Measurements from ENCODE around the gene ETNK1.
"Not testable (repeated sequence)": the region's sequence is repeated elsewhere in the genome, so short reads cannot be mapped to it uniquely, and the experiment has no call there.

ETNK1 gene, protein sequence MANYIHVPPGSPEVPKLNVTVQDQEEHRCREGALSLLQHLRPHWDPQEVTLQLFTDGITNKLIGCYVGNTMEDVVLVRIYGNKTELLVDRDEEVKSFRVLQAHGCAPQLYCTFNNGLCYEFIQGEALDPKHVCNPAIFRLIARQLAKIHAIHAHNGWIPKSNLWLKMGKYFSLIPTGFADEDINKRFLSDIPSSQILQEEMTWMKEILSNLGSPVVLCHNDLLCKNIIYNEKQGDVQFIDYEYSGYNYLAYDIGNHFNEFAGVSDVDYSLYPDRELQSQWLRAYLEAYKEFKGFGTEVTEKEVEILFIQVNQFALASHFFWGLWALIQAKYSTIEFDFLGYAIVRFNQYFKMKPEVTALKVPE

DNA sequence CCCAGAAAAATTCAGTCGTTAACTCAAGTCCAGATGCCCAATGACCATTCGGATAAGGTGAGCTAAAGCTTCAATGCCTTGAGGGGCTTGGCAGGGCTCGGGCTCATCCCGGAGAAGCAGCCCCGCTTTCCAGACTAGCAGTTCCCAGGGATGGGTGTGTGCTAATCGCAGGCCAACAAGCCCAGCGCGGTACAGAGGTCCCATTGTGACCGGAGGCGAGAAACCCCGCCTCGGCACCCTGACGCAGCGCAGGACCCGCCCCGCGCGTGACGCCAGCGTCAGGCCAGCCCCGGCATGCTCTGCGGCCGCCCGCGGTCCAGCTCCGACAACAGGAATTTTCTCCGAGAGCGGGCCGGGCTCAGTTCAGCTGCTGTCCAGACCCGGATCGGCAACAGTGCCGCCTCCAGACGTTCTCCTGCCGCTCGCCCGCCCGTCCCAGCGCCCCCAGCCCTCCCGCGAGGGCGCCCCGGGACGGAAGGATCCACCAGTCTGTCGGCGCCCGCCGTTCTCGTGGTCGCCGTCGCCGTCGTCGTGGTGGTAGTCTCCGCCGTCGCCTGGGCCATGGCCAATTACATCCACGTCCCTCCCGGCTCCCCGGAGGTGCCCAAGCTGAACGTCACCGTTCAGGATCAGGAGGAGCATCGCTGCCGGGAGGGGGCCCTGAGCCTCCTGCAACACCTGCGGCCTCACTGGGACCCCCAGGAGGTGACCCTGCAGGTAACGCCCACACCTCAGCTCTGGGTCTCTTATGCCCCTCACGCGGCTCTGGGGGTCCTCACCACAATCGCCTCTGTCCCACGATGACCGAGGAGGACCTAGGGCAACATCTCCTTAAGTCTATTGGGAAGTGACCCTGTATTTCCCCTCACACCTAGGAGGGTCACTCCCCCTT, at the start of gene ETNK1:
Gene ETNK1, plus strand, starts transcription at position 302 of the 892 bp plus-strand sequence. Its CDS starts 260 bp downstream, at position 562.
- peak; percentile 67 for DNase-seq (ENCODE audit: low read depth, low spot score)

DNA sequence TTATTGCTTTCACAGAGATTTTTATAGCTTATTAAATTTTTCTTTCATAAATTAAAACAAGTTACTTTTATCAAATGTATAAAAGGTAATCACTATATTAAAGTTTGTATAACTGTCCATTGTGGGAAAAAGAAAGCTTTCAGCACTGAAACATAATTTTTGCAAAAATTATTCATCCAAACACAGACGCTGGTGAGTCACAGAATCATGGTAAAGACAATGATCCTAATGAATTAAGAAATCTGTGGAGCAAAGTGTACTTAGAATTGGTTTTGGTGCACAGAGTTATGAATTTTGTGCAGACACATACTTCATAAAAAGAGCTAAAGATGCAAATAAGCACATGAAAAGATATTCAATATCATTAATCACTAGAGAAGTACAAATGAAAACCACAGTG, 48.9 kb upstream of the ETNK1 start:
- no peak for DNase-seq (ENCODE audit: low read depth, low spot score)

DNA sequence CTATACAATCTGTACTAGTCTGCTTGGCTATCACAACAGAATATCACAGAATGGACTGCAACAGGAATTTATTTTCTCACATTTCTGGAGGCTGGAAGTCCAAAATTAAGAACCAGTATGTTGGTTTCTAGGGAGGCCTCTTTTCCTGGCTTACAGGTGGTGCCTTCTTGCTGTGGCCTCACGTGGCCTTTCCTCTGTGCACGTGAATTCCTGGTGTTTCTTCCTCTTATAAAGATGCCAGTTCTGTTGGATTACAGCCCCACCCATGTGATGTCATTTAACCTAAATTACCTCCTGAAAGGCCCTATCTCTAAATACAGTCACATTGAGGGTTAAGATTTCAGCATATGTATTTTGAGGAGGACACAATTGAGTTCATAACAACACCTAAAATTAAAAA, 48.5 kb upstream of the ETNK1 start:
- no peak for DNase-seq (ENCODE audit: low read depth, low spot score)

DNA sequence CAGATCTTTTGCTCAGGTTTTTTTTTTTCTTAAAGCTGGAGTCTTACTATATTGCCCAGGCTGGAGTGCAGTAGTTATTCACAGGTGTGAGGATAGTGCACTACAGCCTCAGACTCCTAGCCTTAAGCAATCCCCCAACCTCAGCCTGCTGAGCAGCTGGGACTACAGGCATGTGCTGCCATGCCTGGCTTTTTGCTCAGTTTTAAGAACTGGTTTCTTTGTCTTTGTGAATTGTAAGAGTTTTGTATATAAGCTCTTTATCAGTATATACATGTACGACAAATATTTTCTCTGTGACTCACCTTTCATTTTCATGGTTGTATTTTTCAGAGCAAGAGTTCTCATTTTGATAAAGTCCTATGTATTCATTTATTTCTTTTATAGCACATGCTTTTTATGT, 47.3 kb upstream of the ETNK1 start:
- no peak for DNase-seq (ENCODE audit: low read depth, low spot score)

DNA sequence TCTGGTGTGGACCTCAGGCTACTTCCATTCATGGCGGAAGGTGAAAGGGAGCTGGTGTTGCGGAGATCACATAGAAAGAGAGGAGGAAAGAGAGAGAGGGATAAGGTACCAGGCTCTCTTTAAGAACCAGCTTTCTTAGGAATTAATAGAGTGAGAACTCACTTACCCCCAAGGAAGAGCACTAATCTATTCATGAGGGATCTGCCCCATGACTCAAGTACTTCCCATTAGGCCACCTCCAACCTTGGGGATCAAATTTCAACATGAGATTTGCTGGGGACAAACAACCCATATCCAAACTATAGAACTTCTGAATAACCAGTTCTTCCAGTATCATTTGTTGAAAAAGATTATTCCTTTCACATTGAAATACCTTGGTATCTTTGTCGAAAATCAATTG, 46.6 kb upstream of the ETNK1 start:
- no peak for DNase-seq (ENCODE audit: low read depth, low spot score)

DNA sequence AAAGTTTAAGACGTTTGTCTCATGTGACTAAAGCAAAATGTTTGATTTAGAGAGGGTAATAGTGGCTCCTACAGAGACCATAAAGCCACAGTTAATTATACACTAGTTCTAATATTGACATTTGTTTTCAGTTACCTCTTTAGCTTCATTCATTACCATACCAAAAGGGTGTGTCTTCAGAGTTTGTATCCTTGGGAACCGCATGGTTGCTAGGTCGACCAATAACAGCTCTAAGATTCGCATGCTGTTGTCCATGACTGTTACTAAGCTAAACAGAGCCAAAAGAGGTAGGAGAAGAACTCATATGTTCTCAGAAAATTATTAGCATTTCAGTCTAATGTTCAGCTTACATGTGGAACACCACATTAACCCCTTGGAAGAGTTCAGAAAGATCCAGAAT, 36.2 kb upstream of the ETNK1 start:
- DNase-seq (ENCODE audit: low read depth, low spot score): no peak

DNA sequence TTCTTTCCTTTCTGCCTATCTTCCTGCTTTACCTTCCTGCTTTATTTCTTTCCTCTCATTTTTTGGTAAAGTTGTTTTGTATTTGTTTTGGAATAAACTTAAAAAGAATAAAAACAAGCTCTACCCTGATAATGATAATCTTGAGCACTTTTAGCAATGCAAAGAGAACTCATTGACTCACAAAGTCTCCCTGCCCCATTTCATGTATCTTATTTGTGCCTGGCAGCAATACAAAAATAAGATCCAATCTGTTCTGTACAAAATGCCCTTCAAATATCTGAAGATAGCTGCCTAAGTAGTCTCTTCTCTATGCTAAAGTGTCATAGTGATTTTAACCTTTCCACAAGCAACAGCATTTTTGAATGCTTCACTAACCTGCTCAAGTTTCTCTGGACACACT, 31.1 kb upstream of the ETNK1 start:
- no peak for DNase-seq (ENCODE audit: low read depth, low spot score)

DNA sequence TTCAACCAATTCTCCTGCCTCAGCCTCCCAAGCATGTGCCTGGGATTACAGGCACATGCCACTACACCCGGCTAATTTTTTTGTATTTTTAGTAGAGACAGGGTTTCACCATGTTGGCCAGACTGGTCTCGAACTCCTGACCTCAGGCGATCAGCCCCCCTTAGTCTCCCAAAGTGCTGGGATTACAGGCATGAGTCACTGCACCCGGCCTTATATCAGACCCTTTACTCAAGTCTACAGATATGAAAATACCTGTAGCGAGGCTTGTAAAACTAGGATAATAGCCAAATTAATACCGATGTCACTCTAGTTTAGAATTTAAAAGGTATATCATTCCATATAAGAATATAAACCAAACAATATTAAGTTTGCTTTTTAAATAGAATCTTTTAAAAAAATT, 27.4 kb upstream of the ETNK1 start:
- DNase-seq (ENCODE audit: low read depth, low spot score): not testable (repeated sequence)

DNA sequence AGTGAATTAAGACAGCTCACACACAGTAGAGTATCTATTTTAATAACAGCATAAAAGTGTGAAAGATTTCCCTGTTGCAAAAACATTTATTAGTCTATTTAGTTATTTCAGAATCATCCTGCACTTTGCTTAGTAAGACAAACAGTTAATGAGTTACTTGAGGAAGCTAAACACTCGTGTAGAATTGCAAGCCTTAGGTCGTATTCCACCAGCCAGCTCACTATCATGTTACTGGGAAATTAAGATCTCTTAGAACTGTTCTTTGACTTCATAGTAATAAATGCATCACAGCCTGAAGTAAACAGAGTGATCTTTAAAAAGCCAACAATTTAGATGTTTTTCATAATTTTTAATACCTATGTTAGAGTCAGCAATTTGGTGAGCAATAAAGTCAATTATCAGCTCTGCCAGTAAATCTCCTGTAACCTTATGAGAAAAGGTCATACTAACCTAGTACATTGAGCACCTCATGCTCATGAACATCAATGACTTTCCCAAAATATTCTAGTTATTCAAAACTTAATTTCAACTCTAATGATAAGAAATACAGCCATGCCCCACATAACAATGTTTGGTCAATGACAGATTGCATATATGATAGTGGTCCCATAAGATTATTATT, 26.7 kb upstream of the ETNK1 start:
- DNase-seq (ENCODE audit: low read depth, low spot score): no peak

DNA sequence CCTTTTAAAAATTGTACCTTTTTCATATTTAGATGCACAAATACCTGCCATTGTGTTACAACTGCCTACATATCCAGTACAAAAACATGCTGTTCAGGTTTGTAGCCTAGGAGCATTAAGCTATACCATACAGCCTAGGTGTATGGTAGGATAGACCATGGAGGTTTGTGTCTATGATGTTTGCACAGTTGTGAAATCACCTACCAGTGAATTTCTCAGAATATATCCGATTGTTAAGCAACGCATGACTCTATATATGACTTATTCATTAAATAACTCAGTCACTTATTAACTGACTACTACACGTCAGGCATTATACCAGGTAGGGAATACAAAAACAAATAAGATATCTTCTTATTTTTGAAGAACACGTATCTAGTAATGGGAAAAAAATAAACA, 26.2 kb upstream of the ETNK1 start:
- no peak for DNase-seq (ENCODE audit: low read depth, low spot score)

DNA sequence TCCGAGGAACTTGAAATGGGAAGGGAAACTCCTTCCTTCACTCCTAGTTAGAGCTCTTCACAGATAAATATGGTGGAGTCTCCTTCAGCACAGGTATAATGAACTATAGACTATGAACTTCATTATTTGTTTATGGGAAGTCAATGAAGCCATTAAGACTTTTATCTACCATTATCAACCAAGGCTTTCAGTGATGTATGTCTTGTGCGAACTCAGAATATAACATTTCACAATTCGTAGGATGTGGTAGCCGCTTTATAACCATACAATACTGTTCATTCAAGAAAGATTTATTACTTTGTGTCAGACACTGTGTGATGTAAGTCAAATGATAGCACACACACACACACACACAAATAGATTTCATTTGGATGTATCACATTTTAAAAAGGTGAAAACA, 24.8 kb upstream of the ETNK1 start:
- DNase-seq (ENCODE audit: low read depth, low spot score): no peak

DNA sequence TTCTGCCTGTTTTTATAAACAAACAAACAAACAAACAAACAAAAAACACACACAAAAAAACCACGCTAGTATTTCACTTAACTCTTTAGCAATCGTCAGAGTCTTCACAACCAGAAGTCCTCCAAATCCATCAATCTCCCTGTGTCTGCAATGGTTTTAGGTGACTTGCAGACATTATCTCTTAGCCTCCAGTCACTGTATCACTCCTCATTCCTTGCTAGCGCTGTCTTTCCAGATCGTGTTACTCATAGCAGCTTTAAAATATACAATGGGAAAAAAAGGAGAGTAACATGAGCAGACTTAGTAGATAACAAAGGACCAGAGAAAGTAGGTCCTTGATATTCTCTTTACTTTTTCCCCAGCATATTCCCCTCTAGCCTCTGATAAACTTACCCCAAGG, 15.5 kb upstream of the ETNK1 start:
- DNase-seq (ENCODE audit: low read depth, low spot score): no peak

DNA sequence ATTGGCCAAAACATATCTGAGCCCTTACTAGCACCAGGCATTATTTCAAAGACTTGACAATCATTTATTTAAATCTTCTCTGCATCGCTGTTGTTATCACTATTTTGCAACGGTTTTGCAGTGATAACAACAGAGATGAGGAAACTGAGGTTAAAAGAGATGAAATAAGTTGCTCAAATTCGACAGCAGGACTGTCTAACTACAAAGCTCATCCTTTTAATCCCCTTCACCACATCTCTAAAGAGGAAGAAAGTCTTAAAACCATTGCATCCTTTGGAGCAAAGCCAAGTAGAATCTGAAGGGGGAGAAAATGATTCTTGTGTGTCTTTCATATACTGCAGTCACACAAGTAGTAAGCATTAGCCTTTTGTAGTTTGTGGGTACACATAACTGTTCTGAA, 14.8 kb upstream of the ETNK1 start:
- no peak for DNase-seq (ENCODE audit: low read depth, low spot score)

DNA sequence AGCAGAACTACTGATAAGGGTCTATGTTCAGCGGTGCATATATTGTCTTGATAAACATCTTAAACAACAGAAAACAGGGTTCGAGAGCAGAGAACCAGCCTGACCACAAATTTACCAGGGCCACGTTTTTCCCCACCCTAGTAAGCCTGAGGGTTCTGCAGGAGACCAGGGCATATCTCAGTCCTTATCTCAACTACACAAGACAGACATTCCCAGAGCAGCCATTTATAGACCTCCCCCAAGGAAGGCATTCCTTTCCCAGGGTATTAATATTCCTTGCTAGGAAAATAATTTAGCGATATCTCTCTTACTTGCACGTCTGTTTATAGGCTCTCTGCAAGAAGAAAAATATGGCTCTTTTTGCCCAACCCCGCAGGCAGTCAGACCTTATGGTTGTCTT, 12.1 kb upstream of the ETNK1 start:
- DNase-seq (ENCODE audit: low read depth, low spot score): not testable (repeated sequence)

DNA sequence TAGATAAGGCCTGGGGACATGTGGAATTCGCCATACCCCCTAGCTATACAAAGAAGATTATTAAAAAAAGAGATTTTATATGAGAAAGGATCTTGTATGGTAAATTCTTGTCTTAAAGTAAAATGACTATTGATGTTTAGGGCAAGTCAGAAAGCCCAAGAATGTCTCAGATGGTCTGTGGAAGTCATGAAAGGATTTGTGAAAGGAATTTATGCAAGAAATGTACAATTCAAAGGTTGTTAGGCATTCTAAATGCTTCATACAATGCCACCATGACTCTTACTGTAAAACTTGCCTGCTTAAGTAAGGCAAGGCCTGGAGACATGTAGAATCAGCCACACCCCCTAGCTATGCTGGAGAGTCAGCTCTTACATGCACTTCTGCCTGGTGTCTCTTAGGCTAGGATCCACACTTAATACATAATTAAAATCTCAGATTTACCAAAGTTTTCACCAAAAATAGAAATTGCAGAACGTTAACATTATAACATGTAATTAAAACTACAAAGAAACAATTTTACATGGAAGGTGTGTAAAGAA, 8.9 kb upstream of the ETNK1 start:
- DNase-seq (ENCODE audit: low read depth, low spot score): no peak

DNA sequence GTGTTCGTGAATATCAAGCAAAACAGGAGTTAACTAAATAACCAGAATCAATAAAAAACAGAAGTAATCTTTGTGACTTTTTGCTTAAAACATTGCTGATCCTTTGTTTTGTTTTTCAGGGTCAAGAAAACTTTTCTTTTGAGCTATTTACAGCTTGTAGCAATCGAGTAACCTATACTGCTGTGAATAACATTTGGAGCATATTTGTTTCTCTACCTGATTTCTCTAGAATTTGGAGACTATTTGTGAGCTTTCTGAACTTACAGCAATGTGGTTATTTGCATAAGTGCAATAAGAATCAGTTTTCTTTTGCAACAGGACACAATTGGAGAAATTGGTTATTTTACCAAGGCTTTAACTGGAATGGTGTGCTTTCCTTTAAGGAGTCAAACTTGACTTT, 7.3 kb upstream of the ETNK1 start:
- no peak for DNase-seq (ENCODE audit: low read depth, low spot score)

DNA sequence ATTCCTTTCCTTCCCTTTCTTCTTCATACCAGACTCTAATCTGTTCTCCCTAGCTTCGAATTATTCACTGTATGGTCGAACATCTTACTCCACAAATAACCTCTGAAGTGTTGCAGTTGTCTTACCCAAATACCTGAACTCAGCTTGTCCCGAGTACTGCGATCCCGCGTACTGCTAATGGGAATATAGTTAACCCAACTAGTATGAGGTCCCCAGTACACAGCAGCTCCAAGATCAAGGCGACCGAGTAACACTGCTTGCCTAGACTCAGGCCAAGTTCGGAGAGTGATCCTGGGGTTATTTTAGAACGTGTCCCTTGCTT, 462 bp upstream of the ETNK1 start:
- no peak for DNase-seq (ENCODE audit: low read depth, low spot score)

DNA sequence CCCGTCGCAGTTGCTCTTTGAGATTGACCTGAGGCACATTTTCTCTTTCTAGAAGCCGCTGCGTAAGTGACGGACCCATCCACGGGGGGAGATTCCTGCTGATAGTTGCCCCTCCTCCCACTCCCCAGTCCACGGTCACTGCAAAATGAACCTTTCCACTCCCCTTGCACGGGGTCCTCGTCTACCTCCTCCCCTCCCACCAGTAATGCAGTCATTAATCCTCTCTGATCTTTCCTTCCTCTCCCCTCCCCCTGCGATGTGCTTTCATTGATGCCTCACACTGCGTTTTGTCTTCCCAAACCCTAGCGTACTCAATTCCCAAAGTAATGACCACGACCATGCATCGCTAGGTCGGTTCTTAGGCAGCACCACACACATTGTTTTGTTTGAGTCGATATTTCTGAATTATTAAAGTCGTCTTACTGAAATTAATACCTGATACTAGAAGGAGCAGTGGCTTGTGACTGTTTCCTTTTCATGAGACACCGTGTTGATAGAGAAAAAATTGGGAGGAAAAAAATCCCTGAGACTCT, 857 bp downstream of the ETNK1 start:
- no peak for DNase-seq (ENCODE audit: low read depth, low spot score)

DNA sequence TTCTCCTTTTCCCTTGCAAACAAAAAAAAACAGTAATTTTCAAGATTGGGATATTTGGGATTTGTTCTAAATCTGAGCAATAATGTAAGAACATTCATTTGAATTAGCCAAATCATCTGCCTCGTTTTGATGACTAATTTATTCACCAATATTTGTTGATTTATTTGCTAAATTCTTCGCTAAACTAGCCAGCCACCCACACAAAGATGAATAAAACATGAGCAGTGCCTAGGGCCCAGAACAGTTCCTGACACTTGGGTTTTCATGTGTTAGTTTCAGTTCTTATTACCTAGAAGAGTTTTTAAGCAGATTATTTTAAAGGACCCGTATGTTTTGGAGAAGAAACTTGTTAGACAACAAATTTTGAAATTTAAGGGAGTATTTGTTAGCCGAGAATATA, 1.4 kb downstream of the ETNK1 start:
- DNase-seq (ENCODE audit: low read depth, low spot score): no peak

DNA sequence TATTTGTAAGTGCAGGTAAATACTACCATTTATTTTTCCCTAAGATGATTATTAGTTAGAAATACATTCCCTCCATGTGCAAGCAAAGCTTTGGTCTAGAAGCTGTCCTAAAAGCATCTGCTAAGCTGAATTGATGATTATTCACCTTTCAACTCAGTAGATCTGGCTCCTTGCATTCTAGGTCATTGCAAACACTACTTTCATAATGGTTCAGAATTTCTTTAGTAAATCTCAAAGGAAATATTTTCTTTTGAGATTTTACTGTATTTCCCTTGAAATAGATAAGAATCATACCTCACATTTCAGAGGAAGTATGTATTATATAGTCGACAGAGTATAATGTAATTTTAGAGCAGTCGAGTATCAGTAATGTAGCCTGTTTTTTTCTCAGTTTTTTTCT, 2.4 kb downstream of the ETNK1 start:
- no peak for DNase-seq (ENCODE audit: low read depth, low spot score)

DNA sequence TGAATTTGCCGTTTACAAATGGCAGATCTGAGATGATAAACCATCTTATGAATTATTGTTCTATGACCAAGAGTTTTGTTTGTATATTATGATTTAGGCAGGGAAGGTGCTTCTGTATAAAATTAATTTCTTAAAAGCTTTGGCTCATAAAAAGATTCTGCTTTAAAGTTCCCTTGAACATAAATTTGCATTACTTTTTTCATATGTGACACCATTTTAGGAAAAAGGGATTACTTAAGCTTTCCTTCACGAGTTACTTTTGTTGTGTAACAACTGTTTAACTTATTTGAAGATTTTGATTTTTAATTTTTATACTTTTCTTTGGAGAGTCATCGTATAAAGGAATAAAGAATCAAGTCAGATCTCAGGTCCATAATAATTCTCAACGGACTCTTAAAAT, 3.3 kb downstream of the ETNK1 start:
- no peak for DNase-seq (ENCODE audit: low read depth, low spot score)

DNA sequence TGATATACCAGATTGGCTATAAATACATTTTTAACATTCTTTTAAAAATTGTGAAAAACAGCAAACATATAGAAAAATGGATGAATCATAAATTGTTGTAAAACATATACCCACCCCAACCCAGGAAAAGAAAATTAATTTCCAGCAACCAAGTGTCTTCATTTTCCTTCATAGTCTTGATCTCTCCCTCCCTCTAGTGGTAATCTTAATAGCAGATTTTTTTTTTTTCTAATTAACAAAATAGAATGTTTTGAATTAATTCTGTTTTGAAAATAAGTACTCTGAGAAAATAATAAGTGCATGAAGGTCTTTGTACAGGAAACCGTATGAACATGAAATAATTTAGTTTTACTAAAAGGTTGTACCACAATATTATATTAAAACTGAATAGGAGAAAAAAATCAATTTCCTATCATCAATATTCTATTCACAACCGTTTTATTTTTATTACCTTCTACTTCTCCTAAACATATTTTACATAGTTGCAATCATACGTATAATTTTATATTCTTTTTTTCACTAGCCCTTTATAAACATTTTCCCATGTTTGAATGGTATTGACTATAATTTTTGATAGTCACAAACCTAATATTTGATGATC, 7.0 kb downstream of the ETNK1 start:
- DNase-seq (ENCODE audit: low read depth, low spot score): no peak
